HEK293 (cell line): ENCODE measurements around the gene UBXN11.
A peak's percentile ranks its signal among the peaks of the same experiment; 100 is the strongest.

ENCODE experiments used
- BCL11B ChIP-seq: fragments of 450-650 bp; formaldehyde crosslinking; IDR thresholded peaks from 2 replicates; pipeline ENCODE4 v1.5.1; 2016; ENCODE audit warnings: low read depth, missing biosample characterization, missing genetic modification characterization
- EGR2 ChIP-seq: fragments of 450-650 bp; formaldehyde crosslinking; IDR thresholded peaks from 2 replicates; pipeline ENCODE4 v1.5.1; 2016; ENCODE audit warnings: low read depth, missing biosample characterization, missing genetic modification characterization
- FEZF1 ChIP-seq: fragments of 450-650 bp; formaldehyde crosslinking; IDR thresholded peaks from 2 replicates; pipeline ENCODE4 v1.5.1; 2016; ENCODE audit warnings: missing biosample characterization, missing genetic modification characterization
- GLIS2 ChIP-seq: fragments of 450-650 bp; formaldehyde crosslinking; IDR thresholded peaks from 2 replicates; pipeline ENCODE4 v1.5.1; 2016; ENCODE audit warnings: missing biosample characterization, missing genetic modification characterization
- KLF7 ChIP-seq: fragments of 450-650 bp; formaldehyde crosslinking; IDR thresholded peaks from 2 replicates; pipeline ENCODE4 v1.5.1; 2016; ENCODE audit warnings: missing biosample characterization, missing genetic modification characterization, borderline replicate concordance
- KLF9 ChIP-seq: fragments of 450-650 bp; formaldehyde crosslinking; IDR thresholded peaks from 2 replicates; pipeline ENCODE4 v1.5.1; 2016; ENCODE audit warnings: missing biosample characterization, missing genetic modification characterization, low read depth
- OSR2 ChIP-seq: fragments of 450-650 bp; formaldehyde crosslinking; IDR thresholded peaks from 2 replicates; pipeline ENCODE4 v1.5.1; 2016; ENCODE audit warnings: missing biosample characterization, missing genetic modification characterization
- PBX3 ChIP-seq: sonication (generic); formaldehyde crosslinking; IDR thresholded peaks from 2 replicates; pipeline ENCODE4 v1.8.1; 2022; ENCODE audit warnings: mild to moderate bottlenecking, moderate library complexity, missing genetic modification reagents
- PRDM1 ChIP-seq: fragments of 450-650 bp; formaldehyde crosslinking; IDR thresholded peaks from 2 replicates; pipeline ENCODE4; 2016; ENCODE audit warnings: missing biosample characterization, missing genetic modification characterization
- SP7 ChIP-seq: fragments of 450-650 bp; formaldehyde crosslinking; IDR thresholded peaks from 2 replicates; pipeline ENCODE4 v1.5.1; 2016; ENCODE audit warnings: missing biosample characterization, missing genetic modification characterization
- TRIM28 ChIP-seq: IDR thresholded peaks from 2 replicates; pipeline ENCODE4 v1.6.1; 2011; ENCODE audit warnings: low read length, control low read depth, borderline replicate concordance
- WT1 ChIP-seq: fragments of 450-650 bp; formaldehyde crosslinking; IDR thresholded peaks from 2 replicates; pipeline ENCODE4 v1.5.1; 2016; ENCODE audit warnings: missing biosample characterization, missing genetic modification characterization
- YY2 ChIP-seq: fragments of 450-650 bp; formaldehyde crosslinking; IDR thresholded peaks from 2 replicates; pipeline ENCODE4 v1.5.1; 2016; ENCODE audit warnings: missing biosample characterization, missing genetic modification characterization
- ZBTB26 ChIP-seq: fragments of 450-650 bp; formaldehyde crosslinking; optimal IDR thresholded peaks from 2 replicates; pipeline ENCODE3; 2016; ENCODE audit warnings: missing biosample characterization, mild to moderate bottlenecking, missing genetic modification characterization
- ZBTB44 ChIP-seq: fragments of 450-650 bp; IDR thresholded peaks from 2 replicates; pipeline ENCODE4 v1.5.1; 2018; ENCODE audit warnings: missing biosample characterization, mild to moderate bottlenecking, missing genetic modification characterization
- ZBTB48 ChIP-seq: fragments of 450-650 bp; formaldehyde crosslinking; IDR thresholded peaks from 2 replicates; pipeline ENCODE4 v1.5.1; 2016; ENCODE audit warnings: missing biosample characterization, missing genetic modification characterization
- ZBTB8A ChIP-seq: fragments of 450-650 bp; formaldehyde crosslinking; IDR thresholded peaks from 2 replicates; pipeline ENCODE4 v1.5.1; 2016; ENCODE audit warnings: missing biosample characterization, missing genetic modification characterization
- ZEB2 ChIP-seq: fragments of 450-650 bp; formaldehyde crosslinking; IDR thresholded peaks from 2 replicates; pipeline ENCODE4 v1.5.1; 2016; ENCODE audit warnings: missing biosample characterization, missing genetic modification characterization
- ZIC2 ChIP-seq: fragments of 450-650 bp; formaldehyde crosslinking; IDR thresholded peaks from 2 replicates; pipeline ENCODE4 v1.5.1; 2016; ENCODE audit warnings: missing biosample characterization, missing genetic modification characterization
- ZNF112 ChIP-seq: fragments of 450-650 bp; formaldehyde crosslinking; IDR thresholded peaks from 2 replicates; pipeline ENCODE4 v1.5.0; 2017; ENCODE audit warnings: missing biosample characterization, missing genetic modification characterization
- ZNF341 ChIP-seq: fragments of 450-650 bp; formaldehyde crosslinking; IDR thresholded peaks from 2 replicates; pipeline ENCODE4; 2016; ENCODE audit warnings: low read depth, missing biosample characterization, missing genetic modification characterization
- ZNF501 ChIP-seq: fragments of 450-650 bp; formaldehyde crosslinking; IDR thresholded peaks from 2 replicates; pipeline ENCODE4 v1.5.1; 2016; ENCODE audit warnings: missing biosample characterization, missing genetic modification characterization
- ZNF660 ChIP-seq: fragments of 450-650 bp; IDR thresholded peaks from 2 replicates; pipeline ENCODE4 v1.5.1; 2018; ENCODE audit warnings: missing biosample characterization, mild to moderate bottlenecking, missing genetic modification characterization
- ZNF76 ChIP-seq: fragments of 450-650 bp; formaldehyde crosslinking; IDR thresholded peaks from 2 replicates; pipeline ENCODE4; 2016; ENCODE audit warnings: low read depth, missing biosample characterization, missing genetic modification characterization, borderline replicate concordance

UBXN11 gene

GRCh38 chr1:26279456-26280332 is 26.7 kb downstream of the UBXN11 start, which contains the start of gene SH3BGRL3 (continued):
- TF ChIP-seq OSR2 (peak; percentile 74), KLF9 (tag by site-specific recombination) (peak; percentile 86), FEZF1 (tag by site-specific recombination) (0 out of 2 replicates have a peak, but pooled peaks have one; percentile 8), ZNF112 (no peak), ZEB2 (tag by site-specific recombination) (peak; percentile 54; the same call in 1 of the 2 replicates), ZBTB26 (tag by site-specific recombination) (peak; percentile 98), ZNF660 (tag by site-specific recombination) (peak; percentile 30; the same call in 1 of the 2 replicates), KLF7 (tag by site-specific recombination) (peak; percentile 87), ZBTB48 (tag by site-specific recombination) (0 out of 2 replicates have a peak, but pooled peaks have one; percentile 60), ZBTB44 (tag by site-specific recombination) (no peak), ZBTB8A (tag by site-specific recombination) (peak; percentile 67), PRDM1 (no peak), EGR2 (tag by site-specific recombination) (peak; percentile 47), ZIC2 (tag by site-specific recombination) (peak; percentile 37), ZNF501 (peak; percentile 86), TRIM28 (peak; percentile 70; the same call in 1 of the 2 replicates), SP7 (tag by site-specific recombination) (peak; percentile 61), WT1 (tag by site-specific recombination) (peak; percentile 7), YY2 (tag by site-specific recombination) (no peak), ZNF341 (tag by site-specific recombination) (peak; percentile 96), PBX3 (CRISPR knock-in tag) (peak; percentile 88), BCL11B (tag by site-specific recombination) (0 out of 2 replicates have a peak, but pooled peaks have one; percentile 25), GLIS2 (tag by site-specific recombination) (peak; percentile 89), ZNF76 (peak; percentile 42; the same call in 1 of the 2 replicates)
